ENCODE results near the gene OXER1. TPM values are rescaled to one million over a fixed set of nuclear protein-coding genes. Genes with fewer than 3 reads are reported as not detected.

Gene OXER1
- polyA plus RNA-seq, 1 donor from 2014 or later: 0.63 TPM

DNA sequence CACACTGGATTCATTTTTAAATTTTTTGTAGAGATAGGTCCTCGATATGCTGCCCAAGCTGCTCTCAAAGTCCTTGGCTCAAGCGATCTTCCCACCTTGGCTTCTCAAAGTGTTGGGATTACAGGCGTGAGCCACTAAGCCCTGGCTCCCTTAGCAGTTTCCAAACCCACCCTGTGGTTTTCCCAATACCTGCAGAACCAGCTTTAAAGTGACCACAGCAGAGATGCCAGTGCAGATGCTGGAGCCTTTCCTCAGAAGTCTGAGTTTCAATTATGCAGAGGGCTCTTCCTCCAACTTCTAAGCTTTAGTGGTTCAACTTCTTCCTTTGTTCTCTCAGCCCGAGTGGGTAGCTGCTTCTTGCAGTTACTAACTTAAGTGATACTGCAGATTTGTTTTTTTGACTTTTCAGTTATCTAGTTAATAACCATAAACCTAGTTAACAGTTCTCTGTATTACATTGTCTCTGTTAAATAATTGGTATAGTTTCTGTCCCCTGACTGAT is 36.6 kb upstream of the OXER1 start:
- H3K27ac Mint-ChIP-seq: peak overlapping the region in 2 of 3 donors; percentile 19 to 25
- H3K4me3 Mint-ChIP-seq: no peak overlapping the region
- H3K4me1 Mint-ChIP-seq: peaks cover 14 to 21% (median 16%) of the 10 kb centered on the region in 3 donors
- peaks cover 0 to 2% (median 0%) of the 10 kb centered on the region in 3 donors for H3K9me3 Mint-ChIP-seq
- H3K27me3 Mint-ChIP-seq: no peaks in the 10 kb centered on the region
- no peaks in the 10 kb centered on the region for H3K36me3 Mint-ChIP-seq

DNA sequence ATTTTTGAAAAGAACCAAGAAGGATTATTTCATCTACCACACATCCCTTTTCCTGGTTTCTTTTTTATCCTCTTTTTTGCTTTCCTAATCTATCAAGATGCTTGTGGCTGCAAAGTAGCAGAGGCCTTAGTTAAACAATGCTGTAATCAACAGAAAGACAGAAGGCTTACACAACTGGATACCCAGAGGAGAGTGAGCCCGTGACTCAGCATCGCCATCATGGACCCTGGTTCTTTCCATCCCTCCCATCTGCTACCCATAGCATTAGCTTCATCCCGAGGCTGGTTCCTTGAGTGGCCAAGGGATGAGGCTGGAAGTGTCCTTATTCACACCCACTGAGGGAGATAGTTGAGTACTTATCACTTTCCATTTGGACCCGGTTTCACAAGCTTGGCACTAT is 35.9 kb upstream of the OXER1 start:
- no peak overlapping the region for H3K4me3 Mint-ChIP-seq
- peak overlapping the region in 1 of 3 donors; percentile 89 for H3K27ac Mint-ChIP-seq
- peaks cover 17 to 26% (median 22%) of the 10 kb centered on the region in 3 donors for H3K4me1 Mint-ChIP-seq
- H3K27me3 Mint-ChIP-seq: no peaks in the 10 kb centered on the region
- peaks cover 0 to 2% (median 0%) of the 10 kb centered on the region in 3 donors for H3K9me3 Mint-ChIP-seq
- no peaks in the 10 kb centered on the region for H3K36me3 Mint-ChIP-seq

DNA sequence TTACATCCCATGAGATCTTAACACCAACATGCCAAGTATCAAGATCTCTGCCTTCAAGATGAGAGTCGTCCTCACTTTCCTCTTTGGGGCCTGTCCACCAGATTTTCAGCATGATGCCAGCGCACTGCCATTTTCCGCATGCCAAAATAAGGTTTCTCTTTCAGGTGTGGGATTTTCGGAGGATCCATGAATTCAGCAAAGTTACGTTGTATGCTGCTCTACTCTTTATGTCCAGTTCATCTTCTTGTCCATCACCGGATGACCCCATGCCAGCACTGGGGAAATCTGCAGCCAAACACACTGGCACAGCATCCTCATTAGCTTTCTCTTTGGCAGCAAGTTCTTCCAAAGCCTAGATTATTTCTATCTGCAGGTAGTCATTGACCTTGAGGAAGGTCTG is 33.3 kb upstream of the OXER1 start:
- Mint-ChIP-seq H3K9me3 (peaks cover 0 to 2% (median 0%) of the 10 kb centered on the region in 3 donors), H3K4me1 (peaks cover 32 to 42% (median 36%) of the 10 kb centered on the region in 3 donors), H3K27ac (peak overlapping the region in 2 of 3 donors; percentile 72 to 89), H3K27me3 (no peaks in the 10 kb centered on the region), H3K4me3 (peak overlapping the region in 1 of 4 donors; percentile 57), H3K36me3 (no peaks in the 10 kb centered on the region)

DNA sequence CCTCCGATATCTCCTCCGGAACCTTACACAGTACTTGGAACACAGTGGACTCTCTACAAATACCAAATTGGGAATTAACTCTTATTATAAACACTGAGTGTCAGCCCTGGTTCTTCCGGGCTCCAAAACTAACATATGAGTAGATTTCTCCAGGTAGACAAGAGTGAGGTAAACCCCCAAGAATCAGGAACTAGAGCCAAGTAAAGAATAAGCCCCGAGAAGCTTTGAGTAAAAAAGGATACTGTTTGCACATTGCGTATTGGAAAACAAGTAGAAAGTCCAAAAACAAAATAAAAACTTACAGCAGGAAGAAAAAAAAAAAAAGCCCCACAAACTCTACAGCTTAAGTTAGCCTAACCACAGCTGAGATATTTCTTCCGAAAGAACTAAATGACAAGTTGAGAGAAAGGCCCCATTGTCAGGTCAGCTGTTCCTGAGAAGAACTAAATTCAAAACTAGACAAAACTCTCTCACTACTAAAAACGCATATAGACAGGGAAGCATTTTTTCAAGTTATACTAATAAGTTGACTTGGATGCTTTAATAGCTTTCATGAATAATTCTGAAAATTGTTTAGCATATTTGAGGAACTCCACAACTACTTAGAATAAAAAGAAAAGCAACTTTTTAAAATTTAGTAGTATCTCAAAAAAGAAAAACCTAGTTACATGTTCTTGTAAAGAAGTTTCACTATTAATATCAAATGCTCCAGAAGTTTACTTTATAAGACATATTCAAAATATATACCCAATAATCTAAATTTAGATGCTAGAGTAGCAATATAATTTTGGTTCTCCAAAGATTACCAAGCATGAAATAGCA is 32.7 kb upstream of the OXER1 start:
- Mint-ChIP-seq H3K27ac (peak overlapping the region; percentile 83 to 89 (median 89)), H3K4me3 (peak overlapping the region; percentile 65 to 85 (median 73))

DNA sequence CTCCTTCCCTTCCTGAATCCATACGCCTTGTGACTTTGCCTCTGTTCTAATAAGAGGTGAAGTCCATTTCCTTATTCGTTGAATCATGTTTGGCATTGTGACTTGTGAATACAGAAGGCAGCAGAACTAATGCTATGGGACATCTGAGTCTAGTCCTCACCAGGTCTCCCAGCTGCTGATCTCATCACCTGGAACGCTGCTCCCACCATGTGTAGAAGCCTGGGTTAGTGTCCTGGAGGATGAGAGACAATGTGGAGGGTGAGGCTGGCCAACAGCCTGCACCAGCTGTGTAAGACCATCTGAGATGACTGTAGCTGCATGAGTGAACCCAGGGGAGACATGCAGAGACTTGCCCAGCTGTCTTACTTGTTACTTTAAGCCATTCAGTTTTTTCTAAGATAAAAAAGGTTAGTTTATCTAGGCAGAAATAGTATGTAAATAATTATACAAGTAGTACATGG is 31.9 kb upstream of the OXER1 start:
- H3K4me3 Mint-ChIP-seq: peak overlapping the region; percentile 65 to 80 (median 68)
- no peaks in the 10 kb centered on the region for H3K36me3 Mint-ChIP-seq
- H3K27me3 Mint-ChIP-seq: no peaks in the 10 kb centered on the region
- H3K4me1 Mint-ChIP-seq: peaks cover 36 to 55% (median 40%) of the 10 kb centered on the region in 3 donors
- H3K9me3 Mint-ChIP-seq: peaks cover 0 to 2% (median 0%) of the 10 kb centered on the region in 3 donors
- H3K27ac Mint-ChIP-seq: peak overlapping the region; percentile 83 to 89 (median 89)

More for the DNA sequence above, 32.7 kb upstream of the OXER1 start:
- H3K36me3 Mint-ChIP-seq: no peaks in the 10 kb centered on the region
- H3K9me3 Mint-ChIP-seq: peaks cover 0 to 2% (median 0%) of the 10 kb centered on the region in 3 donors
- H3K27me3 Mint-ChIP-seq: no peaks in the 10 kb centered on the region
- H3K4me1 Mint-ChIP-seq: peaks cover 37 to 48% (median 40%) of the 10 kb centered on the region in 3 donors

DNA sequence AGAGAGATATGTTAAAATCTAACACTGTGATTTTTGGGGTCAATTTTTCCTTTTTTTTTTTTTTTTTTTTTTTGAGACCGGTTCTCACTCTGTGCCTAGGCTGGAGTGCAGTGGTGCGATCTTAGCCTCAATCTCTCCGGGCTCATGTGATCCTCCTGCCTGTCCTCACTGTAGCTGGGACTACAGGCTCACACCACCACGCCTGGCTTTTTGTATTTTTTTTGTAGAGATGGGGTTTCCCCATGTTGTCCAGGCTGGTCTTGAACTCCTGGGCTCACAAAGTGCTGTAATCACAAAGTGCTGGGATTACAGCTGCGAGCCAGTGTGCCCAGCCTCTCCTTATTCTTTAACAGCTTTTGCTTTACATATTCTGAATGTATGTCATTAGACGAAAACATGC is 31.3 kb upstream of the OXER1 start:
- Mint-ChIP-seq H3K9me3 (peaks cover 0 to 2% (median 0%) of the 10 kb centered on the region in 3 donors), H3K4me1 (peaks cover 39 to 53% (median 40%) of the 10 kb centered on the region in 3 donors), H3K4me3 (peak overlapping the region; percentile 0 to 66 (median 54)), H3K27me3 (no peaks in the 10 kb centered on the region), H3K27ac (peak overlapping the region; percentile 83 to 94 (median 89)), H3K36me3 (no peaks in the 10 kb centered on the region)

DNA sequence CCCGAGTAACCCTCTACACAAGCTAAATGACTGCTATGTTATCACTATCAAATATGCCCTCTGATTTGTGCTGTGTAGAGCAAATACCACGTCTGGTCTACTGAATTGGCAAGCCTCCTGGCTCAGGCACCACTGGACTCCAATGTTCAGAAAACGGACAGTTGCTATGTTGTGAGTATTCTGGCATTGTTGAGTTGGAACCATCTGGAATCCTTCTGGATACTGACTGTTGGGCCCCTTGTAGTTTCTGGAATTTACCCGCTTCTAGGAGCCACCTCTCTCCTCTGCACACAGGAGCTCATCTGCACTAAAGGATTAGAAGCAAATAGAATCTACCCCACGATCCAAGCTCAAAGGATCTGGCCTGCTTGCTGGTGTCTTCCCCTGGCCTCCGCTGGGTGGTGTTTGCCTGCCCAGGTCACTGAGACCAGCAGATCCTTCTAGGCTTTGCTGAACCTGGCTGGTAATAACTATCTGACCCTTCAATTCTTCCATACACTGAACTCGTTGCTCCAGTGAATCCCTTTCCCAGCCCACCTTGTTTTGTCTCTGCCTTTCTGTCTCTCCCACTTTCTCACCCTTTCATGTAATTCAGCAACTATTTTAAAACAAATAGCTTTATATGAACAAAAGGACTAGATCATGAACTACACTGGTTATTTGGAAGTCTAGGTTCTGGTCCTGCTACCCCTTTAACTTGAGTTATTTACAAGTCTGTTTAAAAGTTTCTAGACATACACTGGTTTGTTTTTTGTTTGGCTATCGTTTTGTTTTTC is 30.5 kb upstream of the OXER1 start:
- Mint-ChIP-seq H3K27ac (peak overlapping the region; percentile 89 to 96 (median 94)), H3K27me3 (no peaks in the 10 kb centered on the region), H3K36me3 (no peaks in the 10 kb centered on the region)

GRCh38 chr2:42793334-42794270 is 29.7 kb upstream of the OXER1 start:
- no peaks in the 10 kb centered on the region for H3K27me3 Mint-ChIP-seq

More for the DNA sequence above, 30.5 kb upstream of the OXER1 start:
- Mint-ChIP-seq H3K4me3 (peak overlapping the region; percentile 66 to 95 (median 90)), H3K4me1 (peaks cover 40 to 51% (median 42%) of the 10 kb centered on the region in 3 donors), H3K9me3 (peaks cover 0 to 2% (median 0%) of the 10 kb centered on the region in 3 donors)

GRCh38 chr2:42792583-42793333 is 28.8 kb upstream of the OXER1 start, which contains the start of gene HAAO:
TSS of gene HAAO (minus strand) at chr2:42792583. CDS start at chr2:42792536, 47 bp downstream.
- H3K4me1 Mint-ChIP-seq: peaks cover 40 to 51% (median 42%) of the 10 kb centered on the region in 3 donors
- H3K27me3 Mint-ChIP-seq: no peaks in the 10 kb centered on the region
- H3K9me3 Mint-ChIP-seq: peaks cover 0 to 2% (median 0%) of the 10 kb centered on the region in 3 donors
- H3K4me3 Mint-ChIP-seq: peak within 1 kb of the TSS; percentile 66 to 96 (median 92)
- H3K27ac Mint-ChIP-seq: peak within 1 kb of the TSS; percentile 89 to 96 (median 94)
- no peaks in the 10 kb centered on the region for H3K36me3 Mint-ChIP-seq

More at GRCh38 chr2:42793334-42794270, 29.7 kb upstream of the OXER1 start:
- H3K4me1 Mint-ChIP-seq: peaks cover 40 to 51% (median 42%) of the 10 kb centered on the region in 3 donors
- H3K9me3 Mint-ChIP-seq: peaks cover 0 to 2% (median 0%) of the 10 kb centered on the region in 3 donors
- peak overlapping the region; percentile 89 to 96 (median 94) for H3K27ac Mint-ChIP-seq
- no peaks in the 10 kb centered on the region for H3K36me3 Mint-ChIP-seq
- peak overlapping the region; percentile 66 to 95 (median 90) for H3K4me3 Mint-ChIP-seq

DNA sequence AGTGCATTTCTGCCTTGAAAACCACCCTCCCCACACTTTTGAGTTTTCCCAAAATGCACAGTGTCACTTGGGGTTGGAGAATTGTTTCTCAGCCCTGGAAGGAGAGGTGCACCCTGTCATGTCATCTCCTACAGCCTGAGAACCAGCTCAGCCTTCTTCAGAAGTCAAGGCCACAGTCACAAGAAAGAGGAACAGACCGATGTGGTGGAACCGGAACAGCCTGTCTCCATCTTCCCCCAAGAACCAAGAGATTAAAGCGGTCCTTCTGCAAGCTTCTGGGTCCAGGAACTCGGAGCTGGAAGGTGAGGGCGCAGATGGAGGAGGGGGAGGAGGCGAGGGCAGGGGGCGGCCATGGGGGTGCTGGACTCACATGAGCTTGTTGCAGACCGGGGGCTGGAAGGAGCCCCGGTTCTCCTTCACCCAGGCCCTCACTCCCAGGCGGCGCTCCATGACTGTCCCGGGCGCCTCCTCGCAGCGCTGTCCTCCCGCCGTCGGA is 28.2 kb upstream of the OXER1 start:
- Mint-ChIP-seq H3K4me1 (peaks cover 40 to 48% (median 41%) of the 10 kb centered on the region in 3 donors), H3K9me3 (peaks cover 0 to 2% (median 0%) of the 10 kb centered on the region in 3 donors), H3K36me3 (no peaks in the 10 kb centered on the region), H3K27ac (peak overlapping the region; percentile 23 to 92 (median 88)), H3K27me3 (no peaks in the 10 kb centered on the region), H3K4me3 (peak overlapping the region; percentile 66 to 96 (median 92))

DNA sequence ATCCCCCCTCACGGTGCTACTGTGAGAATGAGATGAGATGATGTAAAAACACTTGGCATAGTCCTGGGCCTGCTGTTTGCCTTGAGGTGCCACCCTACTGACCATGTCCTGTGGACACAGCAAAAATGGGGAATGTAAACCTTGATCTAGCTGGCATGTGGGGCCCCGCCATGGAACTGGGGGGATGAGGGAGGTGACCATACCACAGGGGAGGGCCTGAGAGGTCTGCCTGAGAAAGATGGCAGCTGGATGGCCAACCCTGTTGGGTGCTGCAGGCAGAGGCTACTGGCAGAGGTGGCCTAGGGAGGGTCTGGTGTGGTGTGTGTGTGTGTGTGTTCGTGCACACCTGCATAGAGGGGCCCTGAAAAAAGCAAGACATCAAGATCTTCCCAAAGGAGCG is 27.7 kb upstream of the OXER1 start:
- H3K9me3 Mint-ChIP-seq: peaks cover 0 to 2% (median 0%) of the 10 kb centered on the region in 3 donors
- peak overlapping the region; percentile 66 to 96 (median 92) for H3K4me3 Mint-ChIP-seq
- no peaks in the 10 kb centered on the region for H3K36me3 Mint-ChIP-seq
- peaks cover 38 to 45% (median 39%) of the 10 kb centered on the region in 3 donors for H3K4me1 Mint-ChIP-seq
- H3K27me3 Mint-ChIP-seq: no peaks in the 10 kb centered on the region
- H3K27ac Mint-ChIP-seq: peak overlapping the region; percentile 64 to 92 (median 88)

- Mint-ChIP-seq H3K4me3 (peak overlapping the region in 1 of 4 donors; percentile 39), H3K27ac (no peak overlapping the region), H3K27me3 (no peaks in the 10 kb centered on the region), H3K36me3 (no peaks in the 10 kb centered on the region), H3K9me3 (no peaks in the 10 kb centered on the region), H3K4me1 (peaks cover 19 to 28% (median 26%) of the 10 kb centered on the region in 3 donors)
Observed at GRCh38 chr2:42789751-42790150, 25.8 kb upstream of the OXER1 start.

GRCh38 chr2:42788882-42789281 is 24.9 kb upstream of the OXER1 start:
- Mint-ChIP-seq H3K27me3 (no peaks in the 10 kb centered on the region), H3K4me1 (peaks cover 10 to 19% (median 19%) of the 10 kb centered on the region in 3 donors), H3K27ac (no peak overlapping the region), H3K36me3 (no peaks in the 10 kb centered on the region), H3K4me3 (no peak overlapping the region), H3K9me3 (no peaks in the 10 kb centered on the region)

All from IgD-negative memory B cell (primary cell).